Right lobe of liver (tissue), 4 donors: ENCODE data around the gene CERS3.

Source experiments
- POLR2A ChIP-seq: fragments of 450-650 bp; IDR thresholded peaks from one replicate; pipeline ENCODE4 v1.6.1; 2017; ENCODE audit warnings: antibody characterized with exemption, mild to moderate bottlenecking
- TF ChIP-seq, protein P1 (sequence below), 4 donors: fragments of 200-600 bp in 3 of 4; fragments of 450-650 bp in 1 of 4; IDR thresholded peaks; one replicate each; pipeline versions ENCODE4 v1.5.1 to v1.8.0; 2016 to 2022; ENCODE audit warnings: antibody characterized with exemption in 4 of 4, mild to moderate bottlenecking in 2 of 4
- donor health status: DM: no; HTN: no; CAD: no.
- donor health status: DM: no; HTN: no; CAD: no.
- donor health status: DM: no; HTN: yes; CAD: no.

DNA sequence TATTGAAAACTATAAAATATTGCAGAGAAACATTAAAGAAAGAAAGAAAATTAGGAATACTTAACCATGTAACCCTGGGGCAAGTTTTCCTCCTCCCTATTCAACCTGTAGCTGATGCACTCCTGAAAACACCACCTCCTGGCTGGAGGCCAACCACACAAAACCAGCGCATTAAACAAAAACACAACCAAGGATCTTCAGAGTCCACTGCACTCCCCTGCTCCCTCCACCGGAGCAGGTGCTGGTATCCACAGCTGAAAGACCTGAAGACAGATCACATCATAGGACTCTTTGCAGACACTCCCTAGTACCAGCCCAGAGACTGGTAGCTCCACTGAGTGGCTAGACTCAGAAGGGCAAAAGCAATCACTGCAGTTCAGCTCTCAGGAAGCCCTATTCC is 173.4 kb downstream of the CERS3 start:
- TF ChIP-seq, protein P1, sequence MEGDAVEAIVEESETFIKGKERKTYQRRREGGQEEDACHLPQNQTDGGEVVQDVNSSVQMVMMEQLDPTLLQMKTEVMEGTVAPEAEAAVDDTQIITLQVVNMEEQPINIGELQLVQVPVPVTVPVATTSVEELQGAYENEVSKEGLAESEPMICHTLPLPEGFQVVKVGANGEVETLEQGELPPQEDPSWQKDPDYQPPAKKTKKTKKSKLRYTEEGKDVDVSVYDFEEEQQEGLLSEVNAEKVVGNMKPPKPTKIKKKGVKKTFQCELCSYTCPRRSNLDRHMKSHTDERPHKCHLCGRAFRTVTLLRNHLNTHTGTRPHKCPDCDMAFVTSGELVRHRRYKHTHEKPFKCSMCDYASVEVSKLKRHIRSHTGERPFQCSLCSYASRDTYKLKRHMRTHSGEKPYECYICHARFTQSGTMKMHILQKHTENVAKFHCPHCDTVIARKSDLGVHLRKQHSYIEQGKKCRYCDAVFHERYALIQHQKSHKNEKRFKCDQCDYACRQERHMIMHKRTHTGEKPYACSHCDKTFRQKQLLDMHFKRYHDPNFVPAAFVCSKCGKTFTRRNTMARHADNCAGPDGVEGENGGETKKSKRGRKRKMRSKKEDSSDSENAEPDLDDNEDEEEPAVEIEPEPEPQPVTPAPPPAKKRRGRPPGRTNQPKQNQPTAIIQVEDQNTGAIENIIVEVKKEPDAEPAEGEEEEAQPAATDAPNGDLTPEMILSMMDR (IDR thresholded peaks at IDR 0.05), result no peak
- no peak for TF ChIP-seq POLR2A
